ENCODE data around the gene IL17A.

DNA sequence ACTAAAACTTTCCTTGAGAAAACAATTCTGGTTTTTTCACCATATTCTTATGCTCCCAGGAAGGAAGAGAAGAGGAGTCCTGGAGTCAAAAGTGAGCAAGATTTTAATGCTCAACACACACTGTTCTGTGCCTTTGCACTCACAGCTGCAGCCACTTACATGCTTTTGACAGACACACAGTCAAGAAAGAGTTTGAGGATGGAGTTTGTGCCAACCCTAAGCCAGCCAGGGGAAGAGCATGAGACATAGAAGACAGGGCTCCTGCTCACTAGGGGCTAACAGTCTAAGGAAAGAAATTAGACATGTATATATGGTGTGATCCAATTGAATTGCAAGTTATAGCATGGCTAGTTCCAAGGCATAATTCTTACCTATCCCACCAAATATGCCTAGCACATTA, 37.1 kb upstream of the IL17A start:
- TF ChIP-seq, protein P1, sequence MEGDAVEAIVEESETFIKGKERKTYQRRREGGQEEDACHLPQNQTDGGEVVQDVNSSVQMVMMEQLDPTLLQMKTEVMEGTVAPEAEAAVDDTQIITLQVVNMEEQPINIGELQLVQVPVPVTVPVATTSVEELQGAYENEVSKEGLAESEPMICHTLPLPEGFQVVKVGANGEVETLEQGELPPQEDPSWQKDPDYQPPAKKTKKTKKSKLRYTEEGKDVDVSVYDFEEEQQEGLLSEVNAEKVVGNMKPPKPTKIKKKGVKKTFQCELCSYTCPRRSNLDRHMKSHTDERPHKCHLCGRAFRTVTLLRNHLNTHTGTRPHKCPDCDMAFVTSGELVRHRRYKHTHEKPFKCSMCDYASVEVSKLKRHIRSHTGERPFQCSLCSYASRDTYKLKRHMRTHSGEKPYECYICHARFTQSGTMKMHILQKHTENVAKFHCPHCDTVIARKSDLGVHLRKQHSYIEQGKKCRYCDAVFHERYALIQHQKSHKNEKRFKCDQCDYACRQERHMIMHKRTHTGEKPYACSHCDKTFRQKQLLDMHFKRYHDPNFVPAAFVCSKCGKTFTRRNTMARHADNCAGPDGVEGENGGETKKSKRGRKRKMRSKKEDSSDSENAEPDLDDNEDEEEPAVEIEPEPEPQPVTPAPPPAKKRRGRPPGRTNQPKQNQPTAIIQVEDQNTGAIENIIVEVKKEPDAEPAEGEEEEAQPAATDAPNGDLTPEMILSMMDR (IDR thresholded peaks at IDR 0.05; ENCODE audit: poor library complexity) = no peak
- no peak for TF ChIP-seq EZH2phosphoT487 (IDR thresholded peaks at IDR 0.05; ENCODE audit: low read depth, severe bottlenecking, unreplicated experiment)
- TF ChIP-seq EZH2 (IDR thresholded peaks at IDR 0.05; ENCODE audit: borderline replicate concordance) = no peak
